Gastrocnemius medialis (tissue), 4 donors: ENCODE measurements around the gene SERPINA6.

Source experiments
- POLR2A ChIP-seq, 2 donors: fragments of 450-650 bp; IDR thresholded peaks; one replicate each; pipeline ENCODE4 v1.6.1; 2017; ENCODE audit warnings: antibody characterized with exemption in 2 of 2, mild to moderate bottlenecking in 2 of 2, moderate library complexity in 2 of 2
- TF ChIP-seq, protein P1 (sequence below), 5 experiments: fragments of 450-650 bp in 3 of 5; fragments of 200-600 bp in 2 of 5; sonication (generic) in 2 of 5; IDR thresholded peaks in 4 of 5; conservative IDR thresholded peaks in 1 of 5; 1 replicate in 4 of 5; 2 replicates in 1 of 5; pipeline ENCODE4 v1.5.1; 2016 to 2019; ENCODE audit warnings: antibody characterized with exemption in 5 of 5, mild to moderate bottlenecking in 3 of 5, moderate library complexity in 3 of 5

- TF ChIP-seq, protein P1, sequence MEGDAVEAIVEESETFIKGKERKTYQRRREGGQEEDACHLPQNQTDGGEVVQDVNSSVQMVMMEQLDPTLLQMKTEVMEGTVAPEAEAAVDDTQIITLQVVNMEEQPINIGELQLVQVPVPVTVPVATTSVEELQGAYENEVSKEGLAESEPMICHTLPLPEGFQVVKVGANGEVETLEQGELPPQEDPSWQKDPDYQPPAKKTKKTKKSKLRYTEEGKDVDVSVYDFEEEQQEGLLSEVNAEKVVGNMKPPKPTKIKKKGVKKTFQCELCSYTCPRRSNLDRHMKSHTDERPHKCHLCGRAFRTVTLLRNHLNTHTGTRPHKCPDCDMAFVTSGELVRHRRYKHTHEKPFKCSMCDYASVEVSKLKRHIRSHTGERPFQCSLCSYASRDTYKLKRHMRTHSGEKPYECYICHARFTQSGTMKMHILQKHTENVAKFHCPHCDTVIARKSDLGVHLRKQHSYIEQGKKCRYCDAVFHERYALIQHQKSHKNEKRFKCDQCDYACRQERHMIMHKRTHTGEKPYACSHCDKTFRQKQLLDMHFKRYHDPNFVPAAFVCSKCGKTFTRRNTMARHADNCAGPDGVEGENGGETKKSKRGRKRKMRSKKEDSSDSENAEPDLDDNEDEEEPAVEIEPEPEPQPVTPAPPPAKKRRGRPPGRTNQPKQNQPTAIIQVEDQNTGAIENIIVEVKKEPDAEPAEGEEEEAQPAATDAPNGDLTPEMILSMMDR (IDR thresholded peaks at IDR 0.05 in 4 of 5, conservative IDR thresholded peaks at IDR 0.05 in 1 of 5) = no peak
- no peak for TF ChIP-seq POLR2A (IDR thresholded peaks at IDR 0.05)
These were observed 34.3 kb downstream of the SERPINA6 start for GRCh38 chr14:94288610-94289465.
